Muscle of arm (tissue), 12 donors: ENCODE data around the gene CHERP. TPM values are rescaled to one million over a fixed set of nuclear protein-coding genes. Genes with fewer than 3 reads are reported as not detected.
"Not testable (repeated sequence)": the region's sequence is repeated elsewhere in the genome, so short reads cannot be mapped to it uniquely, and the experiment has no call there.

Experiments
- DNase-seq: peaks from one replicate; pipeline ENCODE4 v3.0.0-alpha.2; 2013
- polyA plus RNA-seq, 12 donors: library from polyadenylated mRNA; unstranded; fragments of 120-200 nt; gene quantifications; one replicate each; pipeline ENCODE4 v1.2.1, GENCODE V29; 2013; ENCODE audit not compliant: insufficient read length in 12 of 12

CHERP gene
- polyA plus RNA-seq, 12 donors = 23.0 to 43.1 (median 27.5) TPM; not detected in 1

DNA sequence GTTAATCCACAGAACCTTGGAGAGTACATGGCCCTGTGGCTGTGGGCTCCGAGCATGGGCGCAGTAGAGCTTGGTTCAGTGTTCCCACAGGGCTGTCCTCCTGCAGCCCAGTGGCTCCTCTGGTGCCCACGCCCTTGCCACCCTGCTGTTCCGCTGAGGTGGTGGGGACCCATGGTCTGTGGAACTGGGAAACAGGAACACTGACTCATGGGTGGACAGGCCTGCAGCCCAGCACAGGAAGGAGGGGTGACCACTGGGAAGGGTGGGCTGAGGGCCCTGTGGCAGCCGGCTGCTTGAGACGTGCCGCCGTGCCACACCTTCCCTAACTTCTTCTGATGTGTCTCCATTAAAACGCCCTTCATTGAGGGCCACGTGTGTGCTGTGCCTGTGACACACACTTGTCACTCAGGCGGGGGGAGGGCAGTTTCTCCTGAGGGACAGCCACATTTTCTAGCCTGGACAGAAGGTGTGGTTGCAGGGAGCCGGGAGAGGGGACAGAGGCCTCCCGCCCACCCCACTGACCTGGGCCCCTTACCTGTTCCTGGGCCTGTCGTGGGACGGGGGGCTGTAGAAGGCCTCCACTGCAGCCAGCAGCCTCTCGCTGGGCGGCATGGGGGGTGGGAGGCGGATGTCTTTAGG, 21.1 kb downstream of the CHERP start:
- no peak for DNase-seq

DNA sequence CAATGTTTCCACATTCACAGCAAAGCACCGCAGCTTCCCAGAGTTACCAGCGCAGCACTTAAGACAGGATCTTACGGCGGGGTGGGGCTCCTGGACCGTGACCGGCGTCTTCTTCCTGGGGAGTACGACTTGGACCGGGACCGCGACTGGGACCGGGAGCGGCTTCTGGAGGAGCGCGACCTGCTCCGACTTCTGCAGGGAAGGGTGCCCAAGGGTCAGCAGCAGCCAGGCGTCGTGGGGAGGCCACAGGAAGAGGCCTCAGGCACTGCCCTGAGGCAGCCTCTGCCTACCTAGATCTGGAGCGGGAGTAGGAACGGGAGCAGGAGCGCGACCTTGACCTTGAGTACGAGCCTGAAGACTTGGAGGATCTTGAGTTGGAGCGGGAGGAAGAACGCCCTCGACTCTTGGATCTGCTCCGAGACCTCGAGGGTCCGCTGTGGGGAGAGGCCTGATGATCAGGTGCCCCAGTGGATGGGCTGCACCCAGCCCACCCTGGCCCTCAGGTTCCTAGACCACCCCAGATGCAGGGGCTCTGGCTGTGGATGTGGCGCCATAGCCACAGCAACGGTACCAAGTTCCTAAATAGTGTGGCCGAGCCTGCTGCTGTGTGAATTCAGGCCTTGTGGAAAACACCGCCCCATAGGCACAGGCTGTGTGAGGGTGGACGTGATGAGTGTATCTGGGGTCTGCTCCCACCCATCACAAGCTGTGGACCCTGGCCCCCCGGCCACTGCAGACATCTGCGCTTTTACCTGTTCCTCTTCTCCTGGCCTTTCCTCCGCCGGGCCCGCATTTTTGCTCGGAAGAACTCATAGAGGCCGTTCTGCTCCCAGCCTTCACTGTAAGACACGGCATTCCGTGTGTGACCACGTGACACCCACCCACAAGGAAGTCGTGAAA, 21.9 kb downstream of the CHERP start:
- no peak for DNase-seq

DNA sequence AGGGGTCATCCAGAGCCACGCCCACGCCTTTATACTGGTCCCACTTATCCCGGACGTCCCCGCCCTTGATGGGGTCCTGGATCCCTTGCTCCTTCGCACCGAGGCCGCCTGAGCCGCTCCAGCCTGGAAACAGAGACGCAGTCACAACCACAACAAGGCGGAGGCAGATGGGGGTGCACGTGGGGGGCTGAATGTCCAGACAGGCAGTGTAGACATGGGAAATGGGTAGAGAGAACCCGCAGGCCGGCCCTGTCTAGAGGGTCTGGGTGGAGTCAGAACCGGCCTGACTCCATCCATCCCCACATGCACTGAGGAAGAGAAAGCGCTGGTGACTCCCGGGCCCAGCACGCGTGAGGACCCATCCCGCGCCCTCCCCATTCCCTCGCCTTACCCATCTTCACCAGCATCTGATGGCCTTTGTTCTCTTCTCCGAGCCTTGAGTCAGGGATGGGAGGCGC, 23.0 kb downstream of the CHERP start:
- no peak for DNase-seq

DNA sequence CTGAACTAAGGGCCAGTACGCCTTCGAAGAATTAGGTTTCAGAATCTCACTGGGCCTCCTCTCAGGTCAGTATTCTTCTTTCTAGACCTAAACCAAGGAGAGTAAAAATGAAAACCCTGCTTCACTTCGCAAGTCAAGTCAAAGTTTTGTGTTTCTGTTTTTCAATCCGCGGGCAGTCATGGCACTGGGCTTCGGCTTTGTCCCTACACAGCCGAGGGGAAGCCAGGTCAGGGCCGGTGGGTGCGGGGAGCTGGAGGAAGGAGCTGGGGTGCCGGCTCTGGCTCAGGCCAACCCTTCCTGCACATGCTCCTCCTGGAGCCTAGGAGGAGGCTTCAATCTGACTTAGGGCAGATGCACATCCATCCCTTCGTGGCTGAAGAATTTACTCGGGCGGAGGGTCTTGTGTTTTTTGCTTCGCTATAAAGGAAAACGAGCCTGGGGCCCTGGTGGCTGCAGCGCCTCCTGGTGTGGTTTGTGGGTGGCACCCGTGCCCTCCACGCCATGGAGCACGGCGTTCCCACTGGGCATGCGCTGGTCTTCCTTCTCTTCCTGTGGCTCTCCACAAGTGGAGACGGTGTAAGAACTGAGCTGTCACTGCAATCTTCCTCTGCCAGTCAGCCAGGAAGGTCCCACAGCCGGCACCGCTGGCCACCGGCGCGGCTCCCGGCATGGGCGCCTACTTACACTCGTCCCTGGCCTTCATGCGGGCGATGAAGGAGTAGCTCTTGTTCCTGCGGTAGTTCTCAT, 23.6 kb downstream of the CHERP start:
- no peak for DNase-seq

DNA sequence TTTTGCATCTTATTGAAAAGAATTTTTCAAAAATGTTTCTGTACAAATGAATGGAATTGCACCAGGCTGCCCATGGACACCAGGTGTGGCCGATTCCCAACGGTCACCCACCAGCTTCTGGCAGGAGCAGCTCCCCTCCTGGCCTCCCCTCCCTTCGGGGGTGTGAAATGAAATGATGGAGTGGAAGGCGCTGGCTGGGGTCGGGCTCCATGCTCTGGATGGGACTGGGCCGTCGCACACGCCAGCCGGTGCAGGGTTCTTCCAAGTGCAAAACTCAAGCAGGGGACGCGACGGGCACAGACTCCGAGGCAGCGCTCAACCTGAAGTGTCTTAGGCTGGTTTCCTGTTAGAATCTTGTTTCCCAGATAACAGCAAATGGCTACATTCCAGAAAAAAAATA, 24.2 kb downstream of the CHERP start:
- DNase-seq = no peak

DNA sequence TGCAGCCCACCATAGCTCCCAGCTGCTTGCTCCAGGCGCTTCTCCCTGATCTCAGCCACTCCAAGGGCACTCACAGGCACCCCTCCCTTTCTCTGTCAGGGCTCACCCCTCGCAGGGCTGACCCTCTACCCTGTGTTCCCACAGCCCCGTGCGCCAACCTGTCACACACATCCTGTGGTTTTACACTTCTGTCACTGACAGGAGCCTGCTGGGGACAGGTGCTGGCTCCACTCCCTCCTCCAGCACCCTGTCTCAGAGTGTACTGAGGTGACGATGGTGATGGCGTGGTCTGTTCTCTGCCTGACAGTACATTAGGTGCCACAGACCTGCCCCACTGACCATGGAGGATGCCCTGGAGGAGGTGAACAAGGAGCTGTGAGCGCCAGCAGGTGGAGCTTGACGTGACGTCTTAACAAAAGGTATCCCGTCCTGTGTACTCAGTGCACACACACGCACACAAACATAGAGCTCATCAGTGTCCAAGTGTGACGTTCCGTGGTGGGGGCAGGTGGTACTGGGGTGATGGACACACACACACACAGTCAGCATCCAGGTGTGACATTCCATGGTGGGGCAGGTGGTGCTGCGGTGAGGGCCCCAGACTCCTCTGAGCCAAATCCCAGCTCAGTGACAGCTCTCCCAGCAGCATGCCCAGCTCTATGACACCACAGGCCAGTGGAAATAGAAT, 25.2 kb downstream of the CHERP start:
- DNase-seq = no peak

DNA sequence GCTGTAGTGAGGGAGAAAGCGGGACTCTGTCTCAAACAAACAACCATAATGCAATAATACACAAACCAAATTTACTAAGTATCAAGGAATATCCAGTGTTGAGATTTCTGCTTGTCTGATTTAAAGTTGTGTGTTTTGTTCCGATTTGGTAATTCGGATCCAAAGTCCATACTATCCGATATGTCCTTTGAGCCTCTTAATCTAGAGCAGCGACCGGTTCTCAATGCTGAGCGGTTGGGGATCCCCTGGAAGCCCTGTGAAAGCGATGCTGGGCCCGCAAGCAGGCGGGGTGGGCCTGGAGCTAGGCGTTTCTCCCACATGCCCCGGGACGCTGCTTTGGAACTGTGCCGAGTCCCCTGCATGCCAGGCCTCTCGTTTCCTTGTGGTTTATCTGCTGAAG, 25.9 kb downstream of the CHERP start:
- no peak for DNase-seq

DNA sequence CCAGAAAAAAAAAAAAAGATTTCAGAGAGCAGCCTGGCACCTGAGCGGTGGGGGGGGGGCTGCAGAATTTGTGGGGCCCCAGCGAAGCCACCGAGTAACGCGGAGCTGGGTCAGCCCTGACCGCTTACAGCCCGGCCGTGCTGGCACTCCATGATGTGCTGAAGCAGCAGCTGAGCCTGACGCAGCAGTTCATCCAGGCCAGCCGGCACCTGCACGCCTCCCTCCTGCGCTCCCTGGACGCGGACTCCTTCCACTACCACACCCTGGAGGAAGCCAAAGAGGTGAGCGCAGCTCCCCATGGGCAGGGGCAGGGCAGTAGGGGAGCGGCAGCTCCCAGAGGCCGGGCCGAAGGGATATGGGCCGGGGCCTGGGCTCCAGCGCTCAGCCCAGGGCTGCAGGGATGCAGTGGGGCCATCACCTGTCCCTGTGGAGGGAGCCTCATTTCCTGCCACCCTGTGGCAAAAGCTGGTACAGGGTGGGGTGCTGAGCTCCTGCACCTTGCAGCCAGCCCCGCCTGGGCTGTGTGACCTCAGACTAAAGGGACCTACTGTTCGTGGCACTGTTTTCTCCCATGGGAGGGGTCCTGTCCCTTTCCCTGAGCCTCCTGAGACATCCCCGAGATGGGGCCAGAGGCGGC, 27.7 kb downstream of the CHERP start:
- DNase-seq = no peak

DNA sequence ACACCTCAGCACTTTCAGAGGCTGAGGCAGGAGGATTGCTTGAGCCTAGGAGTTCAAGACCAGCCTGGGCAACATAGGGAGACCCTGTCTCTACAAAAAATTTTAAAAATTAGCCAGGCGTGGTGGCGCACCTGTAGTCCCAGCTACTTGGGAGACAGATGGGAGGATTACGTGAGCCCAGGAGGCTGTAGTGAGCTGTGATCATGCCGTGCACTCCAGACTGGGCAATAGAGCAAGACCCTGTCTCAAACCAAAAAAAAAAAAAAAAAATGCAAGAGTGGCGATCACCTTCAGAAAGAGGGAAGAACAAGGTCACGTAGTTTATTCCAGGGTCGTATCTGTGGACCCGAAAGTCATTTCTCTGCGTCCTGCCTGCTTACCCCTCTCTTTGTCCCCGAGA, 29.6 kb downstream of the CHERP start:
- DNase-seq = not testable (repeated sequence)

DNA sequence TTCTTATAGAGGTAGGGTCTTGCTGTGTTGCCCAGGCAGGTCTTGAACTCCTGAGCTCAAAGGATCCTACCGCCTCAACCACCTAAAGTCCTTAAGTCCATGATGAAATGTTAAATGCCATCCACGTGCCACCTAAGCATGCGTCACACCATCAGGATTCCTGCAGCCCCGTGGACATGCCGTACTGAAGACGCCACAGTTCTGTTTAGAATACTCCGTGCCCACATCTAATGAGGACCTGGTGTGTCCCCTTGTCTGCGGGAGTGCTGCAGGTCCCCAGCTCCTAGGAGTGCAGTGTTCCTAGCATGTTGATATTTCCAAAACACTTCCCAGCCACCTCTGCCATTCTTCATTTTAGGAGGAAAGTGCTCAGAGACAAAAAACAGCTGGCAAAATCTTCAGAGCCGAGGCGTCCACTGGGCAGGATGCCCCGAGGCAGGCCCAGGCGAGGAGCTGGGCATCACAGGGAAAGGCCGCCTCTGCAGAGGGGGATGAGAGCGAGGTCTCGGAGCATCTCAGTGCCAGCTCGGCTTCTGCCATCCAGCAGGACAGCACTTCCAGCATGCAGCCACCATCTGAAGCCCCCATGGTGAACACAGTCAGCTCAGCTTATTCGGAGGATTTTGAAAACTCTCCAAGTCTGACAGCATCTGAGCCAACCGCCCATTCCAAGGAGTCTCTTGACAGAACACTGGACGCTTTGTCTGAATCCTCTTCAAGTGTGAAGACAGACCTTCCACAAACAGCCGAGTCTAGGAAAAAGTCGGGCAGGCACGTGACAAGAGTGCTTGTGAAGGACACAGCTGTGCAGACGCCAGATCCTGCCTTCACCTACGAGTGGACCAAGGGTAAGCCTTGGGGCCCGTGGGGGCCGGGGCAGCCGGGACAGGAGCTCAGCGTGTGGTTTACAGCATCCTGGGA, 32.8 kb downstream of the CHERP start:
- peak; percentile 59 for DNase-seq

DNA sequence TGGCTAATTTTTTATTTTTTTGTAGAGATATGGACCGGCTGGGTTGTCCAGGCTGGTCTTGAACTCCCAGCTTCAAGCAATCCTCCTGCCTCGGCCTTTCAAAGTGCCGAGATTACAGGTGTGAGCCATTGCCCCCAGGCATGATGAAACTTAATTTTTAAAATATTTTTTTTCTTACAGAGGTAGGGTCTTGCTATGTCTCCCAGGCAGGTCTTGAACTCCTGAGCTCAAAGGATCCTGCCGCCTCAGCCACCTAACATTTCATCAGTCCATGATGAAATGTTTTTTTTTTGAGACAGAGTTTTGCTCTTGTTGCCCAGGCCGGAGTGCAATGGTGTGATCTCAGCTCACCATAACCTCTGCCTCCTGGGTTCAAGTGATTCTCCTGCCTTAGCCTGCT, 33.7 kb downstream of the CHERP start:
- no peak for DNase-seq

DNA sequence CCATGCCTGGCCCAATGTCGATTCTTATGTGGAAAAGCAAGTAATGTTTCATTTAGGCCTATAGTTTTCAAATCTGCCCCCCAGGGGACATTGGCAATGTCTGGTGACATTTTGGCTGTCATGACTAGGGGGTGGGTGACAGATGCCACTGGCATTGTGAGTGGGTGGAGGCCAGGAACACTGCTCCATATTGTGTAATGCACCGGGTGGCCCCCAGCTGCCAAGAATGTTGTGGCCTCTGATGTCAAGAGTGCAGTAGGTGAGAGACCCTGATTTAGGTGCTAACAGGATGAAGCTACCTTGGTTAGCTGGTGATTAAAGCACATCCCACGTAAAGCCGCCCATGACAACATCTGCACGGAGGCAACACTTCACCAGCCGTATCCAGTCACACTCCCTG, 35.3 kb downstream of the CHERP start:
- no peak for DNase-seq

DNA sequence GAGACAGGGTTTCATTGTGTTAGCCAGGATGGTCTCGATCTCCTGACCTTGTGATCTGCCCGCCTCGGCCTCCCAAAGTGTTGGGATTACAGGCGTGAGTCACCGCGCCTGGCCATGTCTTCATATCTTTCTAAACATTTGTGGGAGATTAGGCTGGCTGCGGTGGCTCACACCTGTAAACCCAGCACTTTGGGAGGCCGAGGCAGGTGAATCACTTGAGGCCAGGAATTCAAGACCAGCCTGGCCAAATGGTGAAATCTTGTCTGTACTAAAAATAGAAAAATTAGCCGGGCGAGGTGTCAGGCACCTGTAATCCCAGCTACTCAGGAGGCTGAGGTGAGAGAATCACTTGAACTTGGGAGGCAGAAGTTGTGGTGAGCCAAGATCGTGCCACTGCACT, 36.1 kb downstream of the CHERP start:
- not testable (repeated sequence) for DNase-seq

DNA sequence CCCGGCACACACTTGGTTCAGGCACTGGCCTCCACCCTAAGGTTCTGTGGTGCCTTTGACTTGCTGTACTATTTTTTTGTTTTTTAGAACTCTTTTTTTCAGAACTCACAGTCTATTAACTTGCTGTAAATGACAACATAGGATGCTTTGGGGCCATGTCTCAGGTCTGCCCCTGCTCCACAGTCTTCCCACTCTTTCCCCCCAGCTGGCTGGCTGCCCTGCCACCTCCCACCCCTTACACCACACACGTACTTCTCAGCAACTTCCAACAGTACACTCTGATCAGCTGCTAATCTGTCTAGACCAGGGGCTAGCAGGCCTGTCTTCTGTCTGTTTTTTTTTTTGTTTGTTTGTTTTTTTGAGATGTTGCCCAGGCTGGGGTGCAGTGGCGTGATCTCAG, 38.0 kb downstream of the CHERP start:
- no peak for DNase-seq

DNA sequence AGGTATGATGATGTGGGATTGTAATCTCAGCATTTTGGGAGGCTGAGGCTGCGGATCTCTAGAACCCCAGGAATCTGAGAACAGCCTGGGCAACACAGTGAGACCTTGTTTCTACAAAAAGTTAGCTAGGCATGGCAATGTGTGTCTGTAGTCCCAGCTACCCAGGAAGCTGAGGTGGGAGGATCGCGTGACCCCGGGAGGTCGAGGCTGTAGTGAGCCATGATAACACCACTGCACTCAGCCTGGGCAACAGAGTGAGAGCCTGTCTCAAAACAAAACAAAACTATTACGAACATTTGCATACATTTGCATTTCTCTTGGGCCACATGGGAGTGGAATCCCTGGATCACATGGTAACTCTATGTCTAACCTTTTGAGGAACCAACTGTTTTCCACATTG, 44.4 kb downstream of the CHERP start:
- DNase-seq = no peak

DNA sequence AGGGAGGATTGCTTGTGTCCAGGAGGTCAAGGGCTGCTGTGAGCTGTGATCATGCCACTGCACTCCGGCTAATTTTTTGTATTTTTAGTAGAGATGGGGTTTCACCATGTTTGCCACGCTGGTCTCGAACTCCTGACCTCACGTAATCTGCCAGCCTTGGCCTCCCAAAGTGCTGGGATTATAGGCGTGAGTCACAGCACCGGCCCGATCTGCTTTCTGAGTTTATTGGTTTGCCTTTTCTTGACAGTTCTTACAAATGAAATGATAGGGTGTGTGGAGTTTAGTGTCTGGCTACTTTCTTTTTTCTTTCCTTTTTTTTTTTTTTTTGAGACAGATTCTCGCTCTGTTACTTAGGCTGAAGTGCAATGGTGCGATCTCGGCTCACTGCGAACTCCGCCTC, 45.2 kb downstream of the CHERP start:
- no peak for DNase-seq

DNA sequence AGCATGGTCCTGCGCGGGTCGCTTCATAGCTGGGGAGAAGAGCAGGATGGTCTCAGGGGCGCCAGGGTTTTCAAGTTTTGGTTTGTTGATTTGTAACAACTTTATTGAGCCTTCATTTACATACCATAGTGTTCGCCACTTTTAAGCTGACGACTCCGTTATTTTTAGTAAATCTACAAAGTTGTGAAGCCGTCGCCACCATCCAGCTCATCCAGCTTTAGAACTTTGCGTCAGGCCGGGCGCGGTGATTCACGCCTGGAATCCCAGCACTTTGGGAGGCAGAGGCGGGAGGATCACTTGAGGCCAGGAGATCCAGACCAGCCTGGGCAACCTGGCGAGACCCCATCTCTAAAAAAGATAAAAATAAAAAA, 45.6 kb downstream of the CHERP start:
- no peak for DNase-seq

DNA sequence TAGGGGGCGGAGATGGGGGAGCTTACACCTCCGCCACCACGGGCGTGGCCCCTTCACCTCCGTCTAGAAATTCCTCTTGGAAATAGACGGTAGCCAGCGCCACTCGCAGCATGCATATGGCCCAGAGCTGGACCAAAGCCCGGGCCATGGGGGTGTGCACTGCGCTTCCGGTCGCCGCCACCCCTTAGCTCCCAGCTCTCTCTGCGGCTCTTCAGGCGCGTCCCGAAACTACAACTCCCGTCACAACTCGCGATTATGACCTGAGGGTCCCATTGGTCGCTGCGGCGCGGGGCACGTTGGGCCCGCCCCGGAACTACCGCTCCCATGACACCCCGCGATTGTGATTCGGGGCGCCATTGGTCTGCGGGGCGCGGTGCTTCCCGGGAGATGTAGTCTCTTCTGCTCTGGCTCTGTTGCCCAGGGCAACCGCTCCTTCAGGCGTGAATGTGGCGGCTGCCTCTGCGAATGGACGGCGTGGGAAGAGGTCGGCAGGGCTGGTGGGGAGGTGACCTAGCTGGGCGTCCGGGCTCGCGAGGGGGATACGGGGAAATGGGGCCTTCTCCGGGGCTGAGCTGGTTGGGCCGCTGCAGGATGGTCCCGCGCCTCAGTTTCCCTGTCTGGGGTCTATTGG, 46.1 kb downstream of the CHERP start, which contains the start of the genes C19orf44 and CALR3:
Gene C19orf44 (plus strand): TSS at position 413 of the 631 bp plus-strand sequence. CDS start 4,399 bp downstream, outside the sequence.
Gene CALR3 (minus strand): TSS at position 186 of the 631 bp plus-strand sequence. CDS start 38 bp downstream, at position 148.
- peak; percentile 98 for DNase-seq

DNA sequence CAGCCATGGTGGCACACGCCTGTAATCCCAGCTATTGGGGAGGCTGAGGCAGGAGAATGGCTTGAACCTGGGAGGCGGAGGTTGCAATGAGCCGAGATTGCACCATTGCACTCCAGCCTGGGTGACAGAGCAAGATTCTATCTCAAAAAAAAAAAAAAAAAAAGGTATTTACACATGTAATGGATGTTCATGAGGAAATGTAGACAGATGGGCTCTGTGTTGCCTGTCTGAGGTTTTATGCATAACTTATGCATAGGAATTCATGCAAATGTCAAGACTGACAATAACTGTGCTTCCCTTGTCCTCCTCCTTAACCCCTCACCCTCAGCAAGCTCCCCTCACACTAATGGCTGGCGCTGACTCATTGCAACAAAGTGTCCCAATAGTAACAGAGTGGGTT, 55.8 kb downstream of the CHERP start:
- DNase-seq = not testable (repeated sequence)

DNA sequence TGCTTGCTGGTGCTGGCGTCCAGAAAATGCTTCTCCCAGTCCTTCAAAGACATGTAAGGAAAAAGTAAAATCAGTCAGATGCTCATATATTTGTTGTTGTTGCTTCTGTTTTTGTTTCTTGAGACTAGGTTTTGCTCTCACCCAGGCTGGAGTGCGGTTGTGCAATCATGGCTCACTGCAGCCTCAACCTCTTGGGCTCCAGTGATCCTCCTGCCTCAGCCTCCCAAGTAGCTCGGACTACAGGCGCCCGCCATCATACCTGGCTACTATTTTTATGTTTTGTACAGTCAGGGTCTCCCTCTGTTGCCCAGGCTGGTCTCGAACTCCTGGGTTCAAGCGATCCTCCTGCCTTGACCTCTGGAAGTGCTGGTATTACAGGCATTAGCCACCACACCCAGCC, 59.5 kb downstream of the CHERP start:
- DNase-seq = no peak
